Stomach (tissue), 4 donors: ENCODE measurements around the gene MYO1H.

ENCODE experiments used
- CTCF ChIP-seq, 7 experiments: fragments of 450-650 bp in 4 of 7; fragments of 200-600 bp in 3 of 7; sonication (generic) in 3 of 7; IDR thresholded peaks; one replicate each; pipeline ENCODE4 v1.5.1; 2016 to 2019; ENCODE audit warnings: antibody characterized with exemption in 7 of 7, control low read depth in 2 of 7, mild to moderate bottlenecking in 1 of 7
- EP300 ChIP-seq: sonication (generic); formaldehyde crosslinking; IDR thresholded peaks from one replicate; pipeline ENCODE4 v1.6.1; 2017; ENCODE audit warnings: antibody characterized with exemption
- POLR2AphosphoS5 ChIP-seq, 3 donors: sonication (generic); formaldehyde crosslinking; IDR thresholded peaks; one replicate each; pipeline ENCODE4 v1.6.1; 2016; ENCODE audit warnings: antibody characterized with exemption in 3 of 3

- TF ChIP-seq CTCF (IDR thresholded peaks at IDR 0.05) = no peak
- TF ChIP-seq POLR2AphosphoS5 (IDR thresholded peaks at IDR 0.05) = no peak
- no peak for TF ChIP-seq EP300
Measured at GRCh38 chr12:109304485-109304884, 43.2 kb upstream of the MYO1H start.
